Epithelial cell of esophagus (primary cell): Measurements from ENCODE around the gene SLCO1C1.

Experiments used
- DNase-seq: peaks from one replicate; pipeline ENCODE4 v3.0.0; 2010; ENCODE audit warnings: low read depth
- H3K4me3 ChIP-seq: 2 replicates; pipeline ENCODE4 v1.5.1; 2011; ENCODE audit warnings: mild to moderate bottlenecking, low read length, control low read depth
- CTCF ChIP-seq: IDR thresholded peaks from 2 replicates; pipeline ENCODE4 v1.5.1; 2011; ENCODE audit warnings: low read depth, mild to moderate bottlenecking, low read length, control low read depth, inconsistent platforms; ENCODE audit not compliant: insufficient read depth; ENCODE audit errors: missing control alignments

The SLCO1C1 gene

GRCh38 chr12:20696181-20696905, 1.2 kb downstream of the SLCO1C1 start:
- DNase-seq, result no peak
- no peak for TF ChIP-seq CTCF

GRCh38 chr12:20701106-20701505, 6.0 kb downstream of the SLCO1C1 start:
- DNase-seq, result no peak
- no peak overlapping the region for H3K4me3 ChIP-seq
- TF ChIP-seq CTCF, result no peak

More at GRCh38 chr12:20696181-20696905, 1.2 kb downstream of the SLCO1C1 start:
- H3K4me3 ChIP-seq, result no peak overlapping the region

DNA sequence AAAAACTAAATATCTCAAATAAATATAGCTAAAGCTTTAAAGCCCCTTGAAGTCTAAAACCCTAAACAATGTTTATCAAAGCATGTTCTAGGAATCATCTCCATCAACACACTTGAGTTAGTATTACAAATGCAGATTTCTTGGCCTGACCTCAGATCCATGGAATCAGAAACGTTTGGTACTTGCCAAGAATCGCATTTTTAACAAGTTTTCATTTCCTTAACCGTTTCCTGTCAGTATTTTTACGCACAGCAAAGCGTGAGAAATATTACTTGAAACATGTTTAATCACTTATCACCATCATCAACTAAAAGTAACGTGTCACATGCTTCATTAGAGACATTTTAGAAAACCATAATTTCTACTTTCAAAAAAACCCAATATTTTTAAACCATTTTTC, 9.7 kb downstream of the SLCO1C1 start:
- no peak overlapping the region for H3K4me3 ChIP-seq
- no peak for DNase-seq
- no peak for TF ChIP-seq CTCF

DNA sequence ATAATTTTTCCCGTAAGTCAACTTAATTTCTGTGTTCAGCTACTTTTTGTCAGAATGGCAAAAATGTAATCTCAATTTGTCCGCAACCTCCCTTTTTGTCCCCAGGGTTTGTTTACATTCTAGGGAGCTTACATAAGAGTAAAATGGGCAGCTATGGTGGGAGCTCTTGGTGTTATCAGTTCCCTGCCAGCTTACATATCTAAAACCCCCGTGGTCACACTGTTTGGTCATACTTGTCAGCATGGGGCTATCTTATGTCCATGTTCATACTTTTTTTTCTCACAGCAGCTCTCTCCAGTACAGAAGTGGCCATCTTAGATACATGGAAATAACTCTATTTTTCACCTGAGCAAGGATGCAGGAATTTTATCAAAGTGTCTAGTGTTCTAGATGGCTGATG, 16.7 kb downstream of the SLCO1C1 start:
- no peak for TF ChIP-seq CTCF

DNA sequence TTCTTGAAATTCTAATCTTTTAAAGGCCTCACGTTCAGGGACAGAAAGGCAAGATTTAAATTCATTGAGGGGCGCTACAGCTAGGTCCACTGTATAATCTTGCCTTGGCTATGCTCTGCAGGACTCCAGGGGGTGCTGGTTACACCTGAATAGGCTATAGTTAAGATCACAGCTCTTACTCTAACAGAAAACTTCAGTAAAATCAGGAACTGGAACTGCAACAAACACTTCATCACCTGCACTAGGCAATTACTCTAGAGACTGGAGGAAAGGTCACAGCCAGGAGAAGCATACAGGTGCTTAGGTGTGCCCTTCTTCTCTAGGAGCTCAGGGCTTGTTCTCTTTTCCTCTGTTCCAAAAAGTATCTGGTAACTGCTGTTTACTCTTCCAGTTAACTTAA, 20.9 kb downstream of the SLCO1C1 start:
- DNase-seq, result no peak
- TF ChIP-seq CTCF, result no peak

More for the DNA sequence above, 16.7 kb downstream of the SLCO1C1 start:
- DNase-seq, result no peak
- no peak overlapping the region for H3K4me3 ChIP-seq

DNA sequence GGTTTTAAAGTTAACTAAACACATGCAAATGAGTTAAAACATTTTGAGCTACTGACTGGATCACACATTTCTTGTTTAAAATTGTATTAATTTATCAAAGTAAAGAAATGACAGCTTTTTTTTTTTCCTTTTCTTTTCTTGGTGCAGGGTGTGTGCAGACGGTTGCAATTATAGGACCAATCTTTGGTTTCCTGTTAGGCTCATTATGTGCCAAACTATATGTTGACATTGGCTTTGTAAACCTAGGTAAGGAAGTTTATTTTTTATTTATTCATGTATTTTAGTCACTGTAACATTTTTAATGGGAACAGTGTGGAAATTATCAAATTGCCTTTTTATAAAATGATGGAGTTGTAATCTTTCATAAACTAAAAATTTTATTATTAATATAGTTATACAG, 21.9 kb downstream of the SLCO1C1 start:
- no peak for TF ChIP-seq CTCF
- no peak overlapping the region for H3K4me3 ChIP-seq
- DNase-seq, result no peak

More for the DNA sequence above, 20.9 kb downstream of the SLCO1C1 start:
- H3K4me3 ChIP-seq, result no peak overlapping the region

GRCh38 chr12:20718294-20718693, 23.2 kb downstream of the SLCO1C1 start:
- H3K4me3 ChIP-seq, result no peak overlapping the region
- TF ChIP-seq CTCF, result no peak
- no peak for DNase-seq
